ENCODE measurements around the gene AQP12B.
"Not testable (repeated sequence)": the region's sequence is repeated elsewhere in the genome, so short reads cannot be mapped to it uniquely, and the experiment has no call there.

The AQP12B gene

GRCh38 chr2:240701736-240702639 is 19.3 kb upstream of the AQP12B start:
- no peak for DNase-seq
- TF ChIP-seq GATA1 (IDR thresholded peaks at IDR 0.05; ENCODE audit: low read depth, low read length), result no peak

DNA sequence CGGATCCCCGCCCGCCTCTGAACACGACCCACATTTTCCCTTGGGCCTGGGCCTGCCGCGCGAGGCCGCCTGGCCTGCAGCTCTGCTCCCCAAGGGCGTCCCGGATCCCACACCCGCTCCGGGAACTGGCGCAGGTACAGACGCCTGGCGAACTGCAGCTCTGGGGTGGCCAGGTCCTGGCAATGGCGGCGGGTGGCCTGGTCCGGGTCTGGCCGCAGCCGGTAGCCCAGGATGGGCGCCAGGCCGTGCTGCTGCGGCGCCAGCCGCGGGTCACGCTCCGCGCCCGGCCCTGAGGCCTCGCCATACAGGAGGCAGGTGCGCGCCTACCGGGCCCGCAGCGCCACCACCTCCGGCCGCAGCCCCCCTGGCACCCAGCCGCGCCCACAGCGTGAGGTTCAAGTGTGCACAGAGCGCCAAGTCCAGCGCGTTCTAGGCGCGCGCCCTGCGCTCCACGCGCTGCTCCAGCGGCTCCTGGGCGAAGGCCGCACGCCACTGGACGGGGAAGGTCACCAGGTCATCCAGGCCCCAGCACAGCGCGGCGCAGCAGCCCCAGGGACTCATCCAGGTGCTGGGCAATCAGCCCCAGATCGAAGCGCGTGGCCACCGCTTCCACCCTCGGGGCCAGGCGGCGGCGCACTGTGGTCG is 18.5 kb upstream of the AQP12B start:
- DNase-seq, result no peak
- TF ChIP-seq GATA1 (IDR thresholded peaks at IDR 0.05; ENCODE audit: low read depth, low read length), result no peak
- no peak for TF ChIP-seq POLR2A (IDR thresholded peaks at IDR 0.05; ENCODE audit: low read length)

- DNase-seq, result not testable (repeated sequence)
Measured at GRCh38 chr2:240700616-240701015, 17.9 kb upstream of the AQP12B start.

- DNase-seq, result not testable (repeated sequence)
Measured at GRCh38 chr2:240699835-240700234, 17.1 kb upstream of the AQP12B start.

GRCh38 chr2:240698852-240699561 is 16.3 kb upstream of the AQP12B start:
- DNase-seq, result not testable (repeated sequence)

- not testable (repeated sequence) for DNase-seq
Measured at GRCh38 chr2:240696469-240696868, 13.8 kb upstream of the AQP12B start.

DNA sequence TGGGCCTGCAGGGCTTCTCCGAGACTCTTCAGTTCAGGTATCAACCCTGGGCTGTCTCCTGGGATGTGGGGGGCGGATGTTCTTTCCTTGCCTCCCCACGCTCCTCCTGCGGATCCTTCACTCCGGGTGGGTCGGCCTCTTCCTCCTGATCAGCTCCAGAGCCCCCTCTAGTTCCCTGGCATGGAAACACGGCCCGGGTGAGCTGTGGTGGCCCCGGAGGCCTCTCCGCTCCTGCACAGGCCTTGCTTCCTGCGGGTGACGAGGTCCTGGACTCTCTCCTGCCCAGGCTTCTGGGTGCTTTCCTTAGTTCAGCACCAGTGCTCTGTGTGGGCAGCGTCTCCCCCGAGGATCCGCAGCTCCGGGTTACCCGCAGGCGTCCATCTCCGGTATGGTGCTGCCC is 12.9 kb upstream of the AQP12B start:
- DNase-seq, result not testable (repeated sequence)

DNA sequence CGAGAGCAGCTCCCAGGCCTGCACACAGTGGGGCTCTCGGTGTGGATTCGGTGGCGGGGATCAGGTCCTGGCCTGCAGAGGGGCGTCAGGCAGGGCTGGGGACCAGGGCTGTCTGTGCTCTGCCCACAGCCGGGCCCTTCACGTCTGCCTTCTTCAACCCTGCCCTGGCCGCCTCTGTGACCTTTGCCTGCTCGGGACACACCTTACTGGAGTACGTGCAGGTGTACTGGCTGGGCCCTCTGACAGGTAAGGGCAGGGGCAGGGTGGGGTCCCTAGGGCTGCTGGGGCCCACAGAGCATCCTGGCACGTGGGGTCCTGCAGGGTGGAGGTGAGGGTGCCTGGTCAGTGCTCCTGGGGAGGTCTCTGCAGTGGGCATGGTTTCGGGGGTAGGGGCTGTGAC is 11.6 kb upstream of the AQP12B start:
- DNase-seq, result not testable (repeated sequence)

- not testable (repeated sequence) for DNase-seq
Measured at GRCh38 chr2:240692583-240693561, 10.2 kb upstream of the AQP12B start.

GRCh38 chr2:240691631-240692420 is 9.1 kb upstream of the AQP12B start, which contains the start of gene AQP12A:
Gene AQP12A (plus strand): TSS chr2:240691866. CDS start chr2:240691914, 48 bp downstream.
- DNase-seq, result not testable (repeated sequence)

DNA sequence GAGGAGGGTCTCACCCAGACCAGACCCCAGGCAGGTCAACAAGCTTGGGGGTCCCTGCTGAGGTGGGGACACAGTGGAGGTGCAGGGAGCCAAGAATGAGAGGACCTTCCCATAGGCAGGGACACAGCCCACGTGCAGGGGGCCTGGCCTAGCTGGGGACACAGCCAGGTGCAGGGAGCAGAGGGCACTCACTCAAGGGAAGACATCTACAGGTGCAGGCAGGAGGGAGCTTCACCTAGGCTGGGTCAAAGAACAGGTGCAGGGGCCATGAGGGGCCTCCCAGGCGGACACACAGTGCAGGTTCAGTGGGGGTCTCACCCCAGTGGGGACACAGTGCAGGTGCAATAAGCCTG is 8.4 kb upstream of the AQP12B start:
- not testable (repeated sequence) for DNase-seq

- DNase-seq, result not testable (repeated sequence)
Measured at GRCh38 chr2:240690421-240691074, 7.9 kb upstream of the AQP12B start.

DNA sequence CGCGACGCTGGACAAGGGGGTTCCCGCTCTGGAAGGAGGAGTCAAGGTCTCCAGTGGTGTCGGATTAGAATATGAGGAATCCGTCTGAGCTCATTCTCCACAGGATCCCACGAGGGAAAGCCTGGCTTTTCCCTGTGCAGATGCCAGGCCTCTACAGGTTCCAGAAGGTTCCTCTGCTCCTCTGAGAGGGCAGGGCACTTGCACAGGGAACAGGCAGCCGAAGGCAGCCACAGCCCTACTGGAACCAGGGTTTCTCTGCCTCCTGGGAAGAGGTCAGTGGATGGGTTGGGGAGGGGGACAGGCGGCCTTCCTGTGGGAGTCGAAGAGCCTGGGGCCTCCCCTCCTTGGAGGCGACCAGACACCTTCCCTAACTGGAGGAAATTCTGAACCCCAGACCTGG is 7.3 kb upstream of the AQP12B start:
- no peak for DNase-seq
- TF ChIP-seq GATA1 (IDR thresholded peaks at IDR 0.05; ENCODE audit: low read depth, low read length) (no peak), POLR2A (IDR thresholded peaks at IDR 0.05; ENCODE audit: low read length) (no peak)

- TF ChIP-seq POLR2A (IDR thresholded peaks at IDR 0.05; ENCODE audit: low read length) (no peak), GATA1 (IDR thresholded peaks at IDR 0.05; ENCODE audit: low read depth, low read length) (no peak)
- no peak for DNase-seq
Measured at GRCh38 chr2:240688553-240688919, 5.9 kb upstream of the AQP12B start.
